NCI-H2196 (cell line): ENCODE results near the gene C1QTNF4.

ENCODE experiments used
- DNase-seq: peaks from one replicate; lab custom pipeline; 2025; ENCODE audit not compliant: unreplicated experiment; lab: John Stamatoyannopoulos, UW

C1QTNF4 gene

GRCh38 chr11:47593492-47593933 is 698 bp downstream of the C1QTNF4 start:
- no peak for DNase-seq

- DNase-seq = no peak
Observed at GRCh38 chr11:47592970-47593369, 1.2 kb downstream of the C1QTNF4 start.

- no peak for DNase-seq
Observed at GRCh38 chr11:47592251-47592650, 2.0 kb downstream of the C1QTNF4 start.

- DNase-seq = no peak
Observed at GRCh38 chr11:47591764-47592163, 2.4 kb downstream of the C1QTNF4 start.

- no peak for DNase-seq
Observed at GRCh38 chr11:47589977-47590861, 4.0 kb downstream of the C1QTNF4 start.

- no peak for DNase-seq
Observed at GRCh38 chr11:47589584-47589976, 4.6 kb downstream of the C1QTNF4 start.

GRCh38 chr11:47589118-47589517 is 5.1 kb downstream of the C1QTNF4 start:
- DNase-seq = no peak

- no peak for DNase-seq
Observed at GRCh38 chr11:47587723-47588326, 6.4 kb downstream of the C1QTNF4 start.

GRCh38 chr11:47587039-47587716 is 7.0 kb downstream of the C1QTNF4 start:
- no peak for DNase-seq

- no peak for DNase-seq
Observed at GRCh38 chr11:47586098-47586855, 7.9 kb downstream of the C1QTNF4 start, which contains the start of gene FAM180B. Gene FAM180B (plus strand): TSS chr11:47586678. CDS start chr11:47586769, 91 bp downstream.

- no peak for DNase-seq
Observed at GRCh38 chr11:47583844-47584243, 10.4 kb downstream of the C1QTNF4 start.

- peak; percentile 91 for DNase-seq
Observed at GRCh38 chr11:47578524-47579494, 15.4 kb downstream of the C1QTNF4 start, which contains the start of the genes KBTBD4 and NDUFS3. Gene KBTBD4 (minus strand): TSS chr11:47578970. CDS start chr11:47578951, 19 bp downstream. Gene NDUFS3 (plus strand): TSS chr11:47579074. CDS start chr11:47579092, 18 bp downstream.

GRCh38 chr11:47577460-47578041 is 16.7 kb downstream of the C1QTNF4 start:
- DNase-seq = no peak

GRCh38 chr11:47573321-47573720 is 20.9 kb downstream of the C1QTNF4 start:
- no peak for DNase-seq

GRCh38 chr11:47572715-47573255 is 21.4 kb downstream of the C1QTNF4 start:
- DNase-seq = no peak

GRCh38 chr11:47571895-47572294 is 22.3 kb downstream of the C1QTNF4 start:
- DNase-seq = no peak

- DNase-seq = no peak
Observed at GRCh38 chr11:47571357-47571729, 22.9 kb downstream of the C1QTNF4 start.

- no peak for DNase-seq
Observed at GRCh38 chr11:47570651-47571356, 23.4 kb downstream of the C1QTNF4 start.
